HG03457 (cell line): Measurements from ENCODE around the gene BFSP2.

Experiments
- ATAC-seq: cut with Tn5 transposase; IDR thresholded peaks from one replicate; pipeline ENCODE4 v1.9.1; 2021; ENCODE audit warnings: moderate number of reproducible peaks; ENCODE audit not compliant: unreplicated experiment

Gene BFSP2

DNA sequence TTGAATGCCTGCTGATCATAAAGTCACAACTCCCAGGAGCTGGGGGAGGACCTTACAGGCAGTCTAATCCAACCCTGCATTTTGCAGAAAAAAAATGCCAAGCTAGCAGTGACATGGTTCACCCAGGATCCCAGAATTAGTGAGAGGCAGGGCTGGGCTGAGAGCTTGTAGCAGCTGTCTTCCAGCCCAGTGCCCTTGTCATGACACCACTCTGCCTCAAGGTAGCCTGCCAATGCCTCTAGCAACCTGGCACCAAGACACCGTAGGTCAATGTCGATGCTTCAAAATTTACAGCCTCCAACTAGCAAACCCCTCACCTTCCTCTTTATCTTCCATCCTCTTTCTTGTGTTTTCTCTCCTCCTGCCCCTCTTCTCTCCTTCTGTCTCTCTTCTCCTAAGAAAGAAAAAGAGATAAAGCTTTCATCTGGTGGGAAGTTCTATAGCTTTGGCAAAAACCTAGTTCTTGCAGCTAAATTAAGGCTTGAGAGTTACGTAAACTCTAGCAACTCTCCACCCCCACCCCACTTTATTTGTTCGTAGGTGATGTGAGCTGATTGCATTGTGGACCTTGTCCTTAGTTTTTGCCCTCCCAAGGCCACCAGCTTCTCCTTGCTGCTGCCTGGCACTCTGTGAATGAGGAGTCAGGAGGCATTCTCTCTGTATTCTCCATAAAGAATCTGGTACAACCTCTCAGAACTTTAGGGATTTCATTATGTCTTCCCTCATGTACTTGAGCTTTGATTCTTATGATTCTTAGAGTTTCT, 18.3 kb upstream of the BFSP2 start:
- ATAC-seq, result no peak

DNA sequence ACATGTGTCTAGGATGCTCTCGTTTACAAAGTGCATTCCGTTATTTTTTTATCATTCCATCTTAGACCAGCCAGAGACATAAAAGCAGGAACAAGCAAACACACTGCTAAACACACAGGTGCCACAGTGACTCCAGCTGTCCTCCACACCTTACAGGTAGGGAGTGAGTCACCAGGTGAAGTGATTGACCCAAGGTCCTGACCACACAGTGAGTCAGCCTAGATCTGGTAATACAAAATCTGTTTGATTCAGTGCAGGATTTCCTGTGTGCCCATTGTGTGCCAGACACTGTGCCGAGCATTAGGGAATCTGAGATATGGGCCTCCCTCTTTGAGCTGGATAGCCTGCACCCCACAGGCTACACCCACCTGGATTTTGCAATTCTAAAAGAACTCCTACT, 16.7 kb upstream of the BFSP2 start:
- ATAC-seq, result no peak

DNA sequence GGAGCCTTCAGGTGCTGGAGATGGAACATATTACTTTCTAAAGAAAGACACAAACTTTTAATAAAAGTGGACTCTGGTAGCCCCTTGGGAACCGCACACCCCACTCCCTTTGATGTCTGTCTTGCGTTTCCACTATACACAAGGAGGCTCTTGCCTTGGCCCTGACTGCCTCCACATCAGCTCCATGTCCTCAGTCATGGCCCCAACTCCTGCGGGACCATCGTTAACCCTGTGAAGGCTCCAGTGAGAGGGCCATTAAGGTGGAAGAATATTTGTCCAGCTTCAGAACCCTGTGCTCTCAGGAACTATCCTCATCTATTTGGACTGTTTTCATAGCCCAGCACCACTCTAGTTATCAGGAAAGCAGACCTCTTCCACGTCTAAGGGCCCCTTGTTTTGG, 16.1 kb upstream of the BFSP2 start:
- ATAC-seq, result no peak

DNA sequence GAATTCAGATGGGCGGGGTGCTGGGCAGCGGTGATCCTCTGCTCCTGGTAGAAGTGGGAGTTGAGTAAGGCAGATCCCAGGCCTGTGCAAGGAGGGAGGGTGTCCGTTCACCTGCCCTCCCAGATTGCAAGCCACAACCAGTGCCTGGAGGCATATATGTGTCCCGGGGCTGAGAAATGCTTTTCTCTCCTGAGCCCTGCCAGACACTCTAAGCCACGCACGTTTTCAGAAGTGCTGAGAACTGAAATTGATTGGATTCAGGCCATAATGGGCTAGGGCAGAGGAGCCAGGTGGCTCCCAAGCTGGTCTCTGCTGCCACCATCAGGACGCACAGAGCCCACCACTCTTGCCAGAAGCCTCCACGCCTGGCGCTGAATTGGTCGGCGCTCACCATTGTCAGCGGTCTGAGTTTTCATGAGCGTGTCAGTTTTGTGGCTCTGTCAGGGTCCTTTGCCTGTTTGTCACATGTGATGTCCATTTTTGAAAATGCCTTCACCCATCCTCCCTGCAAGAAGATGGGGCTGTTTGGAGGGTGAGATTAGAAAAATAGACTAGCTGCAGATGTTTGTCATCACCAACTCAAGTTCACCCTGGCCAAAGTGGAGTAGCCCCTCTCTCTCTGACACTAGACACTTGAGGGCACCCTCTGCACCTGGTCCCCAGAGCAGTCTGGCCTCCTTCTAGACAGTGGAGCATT, 15.4 kb upstream of the BFSP2 start:
- ATAC-seq, result no peak

DNA sequence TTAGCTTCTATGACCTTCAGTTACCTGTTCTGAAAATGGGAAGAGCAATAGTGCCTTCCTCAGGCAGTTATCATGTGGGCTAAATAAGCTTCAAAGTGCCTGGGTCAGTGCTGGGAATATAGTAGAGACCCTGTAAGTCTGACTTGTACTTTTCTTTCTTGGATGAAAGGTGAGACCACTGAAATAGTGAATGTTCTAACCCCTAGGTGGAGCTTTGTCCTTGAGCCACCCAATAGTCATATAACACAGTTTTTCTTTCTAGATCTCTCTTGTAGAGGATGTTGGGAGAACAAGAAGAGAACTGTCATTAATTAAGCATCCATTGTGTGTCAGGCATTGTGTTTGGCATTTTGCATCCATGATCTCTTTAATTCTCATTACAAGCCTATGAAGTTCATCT, 13.0 kb upstream of the BFSP2 start:
- ATAC-seq, result no peak

DNA sequence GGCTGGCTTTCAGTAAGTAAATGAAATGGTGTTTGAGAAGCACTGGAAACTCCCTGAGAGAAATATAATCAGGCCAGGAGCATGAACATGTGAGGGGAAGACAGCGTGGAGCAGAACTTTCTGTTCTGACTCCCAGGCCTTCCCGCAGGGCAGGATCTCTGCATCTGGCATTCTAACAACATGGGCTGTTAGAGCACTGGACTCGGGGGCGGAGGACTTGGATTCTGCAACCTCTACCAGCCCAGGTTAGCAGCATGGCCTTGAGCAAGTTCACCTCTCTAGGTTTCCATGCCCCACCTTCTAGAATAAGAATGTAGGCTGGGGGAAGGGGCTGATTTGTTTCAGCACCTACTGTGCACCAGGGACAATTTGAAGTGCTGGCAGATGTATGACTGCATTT, 12.5 kb upstream of the BFSP2 start:
- ATAC-seq, result no peak

DNA sequence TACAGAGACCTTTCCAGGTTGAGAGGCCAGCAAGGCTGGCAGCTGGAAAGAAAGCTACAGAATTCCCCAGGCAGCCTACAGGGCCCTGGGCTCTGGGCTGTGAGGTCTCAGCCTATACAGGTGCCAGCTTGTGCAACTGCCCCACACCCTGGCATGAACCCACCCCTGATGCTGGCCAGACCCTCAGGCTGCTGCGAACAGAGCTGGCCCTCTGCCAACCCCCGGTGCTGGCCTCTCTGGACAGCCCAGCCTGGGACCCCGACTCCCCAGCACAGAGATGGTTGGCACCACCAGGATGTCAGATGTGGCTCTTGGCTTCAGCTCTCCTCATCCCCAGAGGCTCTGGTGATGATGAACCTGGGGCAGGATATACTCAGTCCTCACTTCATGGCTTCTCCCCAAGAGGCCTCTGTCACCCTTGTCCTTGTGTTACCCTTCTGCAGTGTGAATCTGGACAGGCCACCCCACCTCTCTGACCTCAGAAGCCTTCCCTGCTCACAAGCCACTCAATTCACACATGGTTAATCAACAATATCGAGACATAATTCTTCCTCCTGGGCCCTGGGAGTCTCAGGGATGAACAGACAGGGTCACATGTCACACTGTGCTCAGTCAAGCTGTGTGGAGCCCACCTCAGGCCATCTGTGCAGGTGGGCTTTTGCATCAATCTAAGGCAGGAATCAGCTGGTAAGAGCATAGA, 11.0 kb upstream of the BFSP2 start:
- no peak for ATAC-seq

DNA sequence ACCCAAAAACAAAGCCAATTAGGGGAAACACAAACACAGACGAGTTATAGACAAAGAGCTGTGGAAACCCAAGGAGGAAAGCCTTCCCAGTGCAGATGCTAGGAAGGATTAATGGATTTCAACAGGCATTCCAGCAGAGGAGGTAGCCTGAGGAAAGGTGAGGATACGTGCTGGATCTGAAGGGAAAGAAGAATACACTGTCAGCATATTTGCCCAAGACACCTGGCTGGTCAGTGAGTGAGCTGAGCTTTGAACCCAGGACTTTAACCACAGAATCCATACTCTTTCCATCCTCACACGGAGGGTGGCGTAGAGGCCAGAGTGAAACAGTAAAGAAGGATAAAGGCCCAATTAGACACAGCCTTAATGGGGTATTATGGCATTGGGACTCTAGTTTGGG, 9.1 kb upstream of the BFSP2 start:
- ATAC-seq, result no peak

DNA sequence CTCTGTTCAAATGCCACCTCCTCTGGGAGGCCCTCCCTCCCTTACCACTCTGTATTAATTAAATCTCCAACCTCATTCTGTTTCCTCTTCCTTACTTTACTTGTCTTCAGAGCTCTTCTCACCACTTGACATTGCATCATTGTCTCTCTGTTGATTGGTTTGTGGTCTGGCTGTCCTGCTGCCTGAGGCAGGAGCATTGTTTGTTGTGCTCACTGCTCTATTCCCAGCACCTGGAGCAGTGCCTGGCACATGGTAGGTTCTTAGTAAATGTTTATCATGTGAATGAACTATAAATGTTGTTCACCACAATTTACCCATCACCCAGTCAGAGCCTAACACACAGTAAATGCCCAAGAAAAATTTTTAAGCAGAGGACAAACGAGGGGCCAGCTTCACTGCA, 6.7 kb upstream of the BFSP2 start:
- ATAC-seq, result no peak

DNA sequence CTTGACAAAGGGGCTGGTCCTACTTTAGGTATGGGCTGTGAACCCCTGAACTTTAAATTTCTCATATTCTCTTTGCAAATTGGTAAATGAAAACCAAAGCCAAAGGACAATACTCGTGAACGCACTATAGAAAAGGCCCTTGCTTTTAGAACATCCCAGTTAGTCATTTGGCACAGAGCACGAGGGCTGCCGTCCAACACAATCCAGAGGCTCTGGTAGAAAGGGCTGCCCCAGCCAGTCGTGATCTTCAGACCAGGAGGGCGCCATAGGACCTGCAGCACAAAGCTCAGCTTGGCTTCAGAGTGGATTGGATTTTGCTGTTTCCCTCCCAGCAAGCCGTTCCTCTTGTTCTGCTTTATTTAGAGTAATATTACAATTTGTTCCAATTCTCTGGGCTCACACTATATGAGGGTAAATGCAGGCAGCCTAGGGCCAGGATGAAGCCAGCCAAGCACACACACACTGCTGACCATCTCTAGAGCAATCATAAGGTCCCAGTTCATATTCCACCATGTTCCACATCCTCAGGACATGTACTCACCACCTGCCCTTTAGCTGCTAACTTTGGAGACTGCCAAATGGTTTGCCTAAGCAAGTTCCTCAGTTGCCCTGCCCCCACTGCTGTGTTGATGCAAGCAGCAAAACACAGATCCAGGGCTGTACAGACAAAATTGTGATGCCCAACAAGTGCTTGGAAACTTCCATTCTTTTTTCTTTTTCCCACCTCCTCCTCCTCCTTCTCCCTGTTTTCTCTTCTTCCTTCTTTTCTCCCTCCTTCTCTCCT, 6.0 kb upstream of the BFSP2 start:
- no peak for ATAC-seq

DNA sequence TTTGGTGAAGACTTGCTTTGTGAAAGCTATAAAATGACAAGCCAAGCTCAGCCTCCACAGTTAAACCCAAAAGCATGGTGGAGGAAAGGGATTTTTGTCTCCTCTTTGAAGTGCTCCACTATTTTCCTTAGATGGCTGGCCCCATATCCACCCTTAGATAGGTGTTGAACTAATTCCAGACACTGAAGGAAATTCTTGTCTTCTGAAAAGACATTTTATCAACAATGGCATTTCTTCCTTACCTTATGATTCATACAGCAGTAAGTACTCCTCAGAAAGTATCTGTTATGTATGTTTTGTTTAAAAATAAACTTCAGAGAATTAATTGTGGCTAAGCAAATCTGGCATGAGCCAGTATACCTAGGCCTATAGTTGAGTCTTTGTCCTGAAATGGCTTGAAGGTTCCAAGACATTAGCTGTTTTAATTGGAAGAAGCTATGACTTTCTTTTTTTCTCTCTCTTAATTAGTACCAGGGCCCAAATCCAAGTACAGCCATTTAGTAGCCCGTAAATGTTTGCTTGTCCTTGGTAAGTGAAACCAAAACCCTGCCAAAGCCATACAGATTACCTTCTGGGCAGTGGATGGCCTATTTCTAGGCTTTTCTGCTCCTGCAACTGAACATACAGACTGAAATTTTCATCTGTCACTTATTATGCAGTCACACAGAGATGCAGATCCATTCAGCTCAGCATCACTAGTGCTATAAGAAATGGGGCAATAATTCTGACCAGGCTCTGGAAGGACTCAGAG, 5.1 kb upstream of the BFSP2 start:
- no peak for ATAC-seq

DNA sequence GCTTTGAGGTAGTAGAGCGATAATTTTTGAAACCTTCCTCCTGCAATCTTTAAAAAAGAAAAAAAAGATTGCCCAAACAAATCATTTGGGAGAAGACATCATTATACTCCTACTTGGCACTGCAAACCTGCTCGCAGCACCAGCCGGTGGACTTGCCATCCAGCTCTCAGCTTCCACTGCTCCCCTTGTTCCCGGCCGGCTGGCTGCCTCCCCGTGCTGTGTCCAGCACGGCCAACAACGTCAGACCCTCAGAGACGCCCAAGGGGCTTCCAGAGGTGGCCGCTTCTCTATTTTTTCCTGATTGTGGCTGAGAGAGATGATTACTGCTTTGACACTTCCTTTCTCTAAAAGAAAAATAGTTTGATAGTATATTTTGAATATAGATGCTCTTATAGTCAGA, 3.0 kb upstream of the BFSP2 start:
- ATAC-seq, result no peak

DNA sequence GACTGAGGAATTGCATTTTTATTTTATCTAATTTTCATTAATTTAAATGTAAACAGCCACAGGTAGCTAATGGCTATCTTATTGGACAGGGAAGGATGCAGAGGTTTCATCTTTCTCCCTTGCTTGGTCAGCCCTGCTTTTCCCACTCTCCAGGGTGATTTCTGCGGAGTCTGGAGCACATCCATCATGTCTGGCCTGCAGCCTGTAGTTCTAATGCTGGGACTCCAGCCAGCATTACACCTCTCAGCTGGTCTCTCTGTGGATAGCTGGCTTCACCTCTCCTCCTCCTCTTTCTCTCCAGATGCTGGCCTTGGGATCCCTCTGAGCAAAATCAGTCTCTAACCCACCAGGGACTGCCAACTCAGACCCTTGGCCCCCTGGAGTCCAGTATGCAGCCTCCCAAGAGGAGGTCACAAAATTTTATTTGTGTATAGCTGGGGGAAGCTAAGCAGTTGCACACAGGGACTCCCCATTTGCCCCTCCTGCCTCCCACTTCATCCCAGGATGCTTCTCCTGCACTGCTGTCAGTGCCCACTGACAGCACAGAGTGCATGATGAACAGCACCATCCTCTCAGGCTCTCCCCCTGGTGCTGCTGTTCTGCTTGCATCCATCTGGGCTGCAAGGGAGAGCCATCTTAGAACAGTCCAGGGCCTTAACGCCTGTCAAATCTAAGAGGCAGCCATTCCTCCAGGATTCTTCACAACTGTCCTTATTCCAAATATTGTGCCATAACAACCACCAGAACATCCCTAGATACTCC, 1.7 kb downstream of the BFSP2 start:
- no peak for ATAC-seq

DNA sequence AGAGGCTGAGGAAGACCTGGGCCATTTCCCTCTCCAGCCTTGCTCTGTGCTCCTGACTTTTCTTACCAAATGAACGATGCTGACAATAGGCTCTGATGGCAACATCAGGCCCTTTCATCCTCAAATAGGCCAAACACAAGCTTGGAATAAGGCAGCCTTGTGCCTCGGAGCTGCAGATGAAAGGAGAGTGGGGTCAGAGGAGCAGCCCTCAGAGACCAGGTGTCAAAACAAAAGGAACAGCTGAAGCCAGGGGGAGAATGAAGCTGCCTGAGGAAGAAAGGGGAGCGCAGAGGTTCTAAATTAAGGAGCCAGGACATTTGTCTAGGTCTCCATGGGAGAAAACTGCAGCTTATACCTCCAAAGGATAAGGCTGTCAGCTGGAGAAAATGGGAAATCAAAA, 5.1 kb downstream of the BFSP2 start:
- ATAC-seq, result no peak

DNA sequence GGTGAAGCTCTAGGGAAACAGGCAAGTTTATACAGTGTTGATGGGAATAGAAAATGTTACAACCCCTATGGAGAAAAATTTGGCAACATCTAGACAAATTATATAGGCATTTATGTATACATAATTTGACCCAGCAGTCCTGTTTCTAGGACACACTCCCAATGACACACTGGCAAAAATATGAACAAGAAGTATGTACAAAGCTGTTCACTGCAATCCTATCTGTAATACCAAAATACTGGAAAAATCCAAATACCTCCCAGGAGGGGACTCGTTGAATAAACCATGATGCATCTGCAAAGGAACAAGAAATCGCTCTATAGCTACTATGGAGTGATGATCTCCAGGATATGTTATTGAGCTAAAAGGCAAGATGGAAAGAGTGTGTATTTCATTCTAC, 8.5 kb downstream of the BFSP2 start:
- no peak for ATAC-seq

DNA sequence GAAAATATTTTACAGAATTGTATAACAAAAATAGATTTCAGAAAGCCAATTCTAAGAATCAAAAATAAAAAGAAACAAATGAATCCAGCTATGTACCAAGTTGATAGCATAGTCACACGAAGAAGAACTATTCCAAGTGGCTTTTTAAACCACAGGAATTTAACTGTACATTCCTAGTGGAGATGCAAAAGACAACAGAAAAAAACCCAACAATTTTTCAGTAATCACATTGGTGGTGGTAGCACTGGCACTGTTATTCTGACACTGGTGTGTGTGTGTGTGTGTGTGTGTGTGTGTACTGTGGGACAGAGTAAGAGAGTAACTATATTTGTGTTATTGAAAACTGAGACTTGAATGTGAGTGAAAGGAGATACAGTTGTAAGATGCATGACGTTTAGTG, 9.1 kb downstream of the BFSP2 start:
- no peak for ATAC-seq

DNA sequence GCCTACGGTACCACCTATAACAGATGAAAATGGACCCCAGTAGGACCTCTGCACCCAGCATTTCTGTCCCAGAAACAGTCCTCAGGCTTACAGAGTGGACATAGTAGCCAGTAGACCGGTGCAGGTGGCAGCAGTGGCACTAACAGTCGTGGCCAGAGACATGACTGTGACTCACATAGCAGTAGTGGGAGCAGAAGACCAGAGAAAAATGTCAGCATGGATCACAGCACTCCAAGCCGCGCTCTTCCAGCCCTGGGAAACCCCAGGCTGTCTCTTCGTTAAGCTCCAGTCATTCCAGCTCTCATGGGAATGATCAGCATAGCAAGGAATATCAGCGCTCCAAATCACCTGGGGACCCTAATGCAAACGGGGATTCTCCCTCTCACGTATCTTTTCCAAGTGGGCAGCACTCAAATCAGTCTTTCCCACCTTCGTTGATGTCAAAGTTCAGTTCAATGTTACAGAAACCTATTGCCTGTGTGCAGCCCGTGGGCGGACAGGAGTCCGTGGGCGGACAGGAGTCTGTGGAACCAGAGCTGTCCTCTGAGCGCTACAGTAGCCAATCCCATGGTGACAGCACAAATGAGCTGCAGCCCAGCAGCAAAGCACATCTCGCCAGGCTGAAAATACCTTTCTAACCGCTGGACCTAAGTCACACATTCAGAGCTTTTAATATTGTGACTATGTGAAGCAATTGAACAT, 10.5 kb downstream of the BFSP2 start:
- ATAC-seq, result no peak

DNA sequence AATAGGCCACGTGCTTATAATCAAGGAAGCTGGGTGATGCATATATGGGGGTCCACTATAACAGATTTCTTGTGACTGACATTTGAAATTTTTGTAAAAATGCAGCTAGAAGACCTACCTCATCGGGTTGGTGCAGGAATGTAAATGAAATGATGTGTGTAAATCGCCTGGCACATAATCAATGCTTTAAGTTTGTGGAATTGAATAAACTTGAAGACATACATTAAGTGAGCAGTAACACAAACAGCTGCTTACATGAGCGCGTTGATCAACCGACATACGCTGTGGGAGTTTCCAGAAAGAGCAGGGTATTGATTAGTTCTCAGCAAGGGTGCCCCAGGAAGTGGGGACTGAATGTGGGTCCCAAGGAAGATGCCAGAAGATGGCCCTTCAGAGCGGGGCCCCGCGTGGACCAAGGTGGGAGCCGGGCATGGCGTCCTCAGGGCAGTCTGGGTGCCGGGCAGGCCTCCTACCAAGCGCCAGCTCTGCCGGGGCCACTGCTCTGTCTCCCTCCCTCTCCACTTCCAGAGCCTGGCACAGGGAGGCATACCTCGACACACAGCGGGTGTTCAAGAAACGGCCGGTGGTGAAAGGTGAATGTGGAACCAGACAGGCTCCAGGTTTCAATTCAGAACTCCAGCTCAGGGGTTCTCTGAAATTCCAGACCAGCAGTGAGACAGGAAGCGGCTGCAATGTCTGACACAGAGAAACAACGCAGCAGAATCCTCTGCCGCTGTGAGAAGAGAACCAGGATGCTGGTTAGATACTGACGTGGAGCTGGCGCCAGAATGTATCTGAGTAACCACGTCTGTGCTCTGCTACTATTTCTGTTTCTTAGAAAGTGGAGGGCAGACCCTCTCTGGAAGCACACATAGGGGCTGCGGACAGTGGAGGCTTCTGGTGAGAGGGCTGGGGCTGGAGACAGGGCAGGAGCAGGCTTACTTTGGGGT, 12.6 kb downstream of the BFSP2 start:
- ATAC-seq, result no peak
